AG04450 (cell line): ENCODE data around the gene ROBO3. TPM values are rescaled to one million over a fixed set of nuclear protein-coding genes. Genes with fewer than 3 reads are reported as not detected.
A peak's percentile ranks its signal among the peaks of the same experiment; 100 is the strongest.

Source experiments
- CTCF ChIA-PET: fragments of 300-600, 350-600 bp; formaldehyde crosslinking; extraction: SDS; loops from one replicate; lab custom pipeline; 2022; ENCODE audit warnings: antibody characterized with exemption, inconsistent platforms; lab: Charles Lee
- POLR2A ChIA-PET: fragments of 350-600 bp; formaldehyde crosslinking; extraction: SDS; loops from one replicate; lab custom pipeline; 2021; ENCODE audit warnings: antibody characterized with exemption, inconsistent platforms; lab: Yijun Ruan, JAX
- DNase-seq: peaks from one replicate; pipeline ENCODE4 v3.0.0-alpha.2; 2011; ENCODE audit warnings: low read depth, low spot score
- H3K27ac ChIP-seq: one replicate; pipeline ENCODE4 v1.5.1; 2012; ENCODE audit warnings: low read depth, low read length, control low read depth
- H3K27me3 ChIP-seq: one replicate; pipeline ENCODE4 v1.6.0; 2012; ENCODE audit warnings: low read length; ENCODE audit not compliant: control insufficient read depth, insufficient read depth
- H3K4me3 ChIP-seq: 2 replicates; pipeline ENCODE4 v1.5.1; 2011; ENCODE audit warnings: mild to moderate bottlenecking, low read depth, low read length, control low read depth
- H3K9me3 ChIP-seq: 2 replicates; pipeline ENCODE4 v1.5.1; 2012; ENCODE audit warnings: low read length; ENCODE audit not compliant: control insufficient read depth, insufficient read depth
- polyA minus RNA-seq: library from RNA; depleted of rRNA, polyadenylated mRNA; stranded (reverse); fragments of >200 nt; gene quantifications from 2 replicates; pipeline ENCODE4 v1.2.3, GENCODE V29; 2011; rRNA and poly(A)+ RNA removed
- polyA plus RNA-seq: library from polyadenylated mRNA; depleted of rRNA; stranded (reverse); fragments of >200 nt; gene quantifications from 2 replicates; pipeline ENCODE4 v1.2.3, GENCODE V29; 2011; rRNA removed
- TF ChIP-seq, protein P1 (sequence below): IDR thresholded peaks from 2 replicates; pipeline ENCODE4 v1.5.1; 2011; ENCODE audit warnings: low read depth, low read length, control low read depth, inconsistent platforms

Gene ROBO3, protein sequence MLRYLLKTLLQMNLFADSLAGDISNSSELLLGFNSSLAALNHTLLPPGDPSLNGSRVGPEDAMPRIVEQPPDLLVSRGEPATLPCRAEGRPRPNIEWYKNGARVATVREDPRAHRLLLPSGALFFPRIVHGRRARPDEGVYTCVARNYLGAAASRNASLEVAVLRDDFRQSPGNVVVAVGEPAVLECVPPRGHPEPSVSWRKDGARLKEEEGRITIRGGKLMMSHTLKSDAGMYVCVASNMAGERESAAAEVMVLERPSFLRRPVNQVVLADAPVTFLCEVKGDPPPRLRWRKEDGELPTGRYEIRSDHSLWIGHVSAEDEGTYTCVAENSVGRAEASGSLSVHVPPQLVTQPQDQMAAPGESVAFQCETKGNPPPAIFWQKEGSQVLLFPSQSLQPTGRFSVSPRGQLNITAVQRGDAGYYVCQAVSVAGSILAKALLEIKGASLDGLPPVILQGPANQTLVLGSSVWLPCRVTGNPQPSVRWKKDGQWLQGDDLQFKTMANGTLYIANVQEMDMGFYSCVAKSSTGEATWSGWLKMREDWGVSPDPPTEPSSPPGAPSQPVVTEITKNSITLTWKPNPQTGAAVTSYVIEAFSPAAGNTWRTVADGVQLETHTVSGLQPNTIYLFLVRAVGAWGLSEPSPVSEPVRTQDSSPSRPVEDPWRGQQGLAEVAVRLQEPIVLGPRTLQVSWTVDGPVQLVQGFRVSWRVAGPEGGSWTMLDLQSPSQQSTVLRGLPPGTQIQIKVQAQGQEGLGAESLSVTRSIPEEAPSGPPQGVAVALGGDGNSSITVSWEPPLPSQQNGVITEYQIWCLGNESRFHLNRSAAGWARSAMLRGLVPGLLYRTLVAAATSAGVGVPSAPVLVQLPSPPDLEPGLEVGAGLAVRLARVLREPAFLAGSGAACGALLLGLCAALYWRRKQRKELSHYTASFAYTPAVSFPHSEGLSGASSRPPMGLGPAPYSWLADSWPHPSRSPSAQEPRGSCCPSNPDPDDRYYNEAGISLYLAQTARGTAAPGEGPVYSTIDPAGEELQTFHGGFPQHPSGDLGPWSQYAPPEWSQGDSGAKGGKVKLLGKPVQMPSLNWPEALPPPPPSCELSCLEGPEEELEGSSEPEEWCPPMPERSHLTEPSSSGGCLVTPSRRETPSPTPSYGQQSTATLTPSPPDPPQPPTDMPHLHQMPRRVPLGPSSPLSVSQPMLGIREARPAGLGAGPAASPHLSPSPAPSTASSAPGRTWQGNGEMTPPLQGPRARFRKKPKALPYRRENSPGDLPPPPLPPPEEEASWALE (N-terminal part only)
- polyA plus RNA-seq (28.9 and 38.7 TPM in 2 replicates), polyA minus RNA-seq (14.9 and 22.3 TPM in 2 replicates)

DNA sequence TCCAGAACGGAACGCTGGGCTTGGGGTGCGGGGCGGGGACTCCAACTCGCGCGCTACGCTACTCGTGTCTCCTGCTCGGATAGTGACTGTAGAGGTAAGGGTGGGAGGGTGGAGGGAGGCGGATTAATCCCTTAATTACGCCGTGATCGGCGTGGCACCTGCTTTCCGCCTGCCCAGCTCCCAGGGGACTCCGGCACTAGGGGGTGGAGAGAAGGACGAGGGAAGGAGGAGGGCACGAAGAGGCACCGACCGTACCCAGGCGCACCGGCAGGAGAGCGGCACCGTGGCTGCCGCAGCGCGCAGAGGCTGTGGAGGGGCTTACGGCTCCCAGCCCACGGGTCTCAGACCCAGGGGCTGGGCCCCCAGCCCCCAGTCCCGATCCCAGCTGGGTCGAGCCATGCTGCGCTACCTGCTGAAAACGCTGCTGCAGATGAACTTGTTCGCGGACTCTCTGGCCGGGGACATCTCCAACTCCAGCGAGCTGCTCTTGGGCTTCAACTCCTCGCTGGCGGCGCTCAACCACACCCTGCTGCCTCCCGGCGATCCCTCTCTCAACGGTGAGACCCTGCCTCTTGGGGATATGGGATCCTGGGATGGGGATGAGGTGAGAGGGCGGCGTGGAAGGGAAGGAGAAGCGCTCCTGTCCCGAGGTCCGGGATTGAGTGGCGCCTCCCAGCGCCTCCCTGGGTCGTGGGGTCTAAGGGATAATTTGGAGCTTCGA is at the start of gene ROBO3:
ROBO3 (plus strand) TSS at position 252 of the 721 bp plus-strand sequence; CDS start at position 398, 146 bp downstream.
- H3K4me3 ChIP-seq, result peak within 1 kb of the TSS; percentile 31
- ChIA-PET POLR2A (no interaction called here), CTCF (interaction anchor here (0.9 to 3.0 kb wide), 28 partner anchors 8 to 481 kb away, joined by 3 to 43 read pairs (median 7); partner anchors contain the start of genes CCDC15, HEPN1, SIAE and SPA17)
- DNase-seq, result no peak
- TF ChIP-seq, protein P1, sequence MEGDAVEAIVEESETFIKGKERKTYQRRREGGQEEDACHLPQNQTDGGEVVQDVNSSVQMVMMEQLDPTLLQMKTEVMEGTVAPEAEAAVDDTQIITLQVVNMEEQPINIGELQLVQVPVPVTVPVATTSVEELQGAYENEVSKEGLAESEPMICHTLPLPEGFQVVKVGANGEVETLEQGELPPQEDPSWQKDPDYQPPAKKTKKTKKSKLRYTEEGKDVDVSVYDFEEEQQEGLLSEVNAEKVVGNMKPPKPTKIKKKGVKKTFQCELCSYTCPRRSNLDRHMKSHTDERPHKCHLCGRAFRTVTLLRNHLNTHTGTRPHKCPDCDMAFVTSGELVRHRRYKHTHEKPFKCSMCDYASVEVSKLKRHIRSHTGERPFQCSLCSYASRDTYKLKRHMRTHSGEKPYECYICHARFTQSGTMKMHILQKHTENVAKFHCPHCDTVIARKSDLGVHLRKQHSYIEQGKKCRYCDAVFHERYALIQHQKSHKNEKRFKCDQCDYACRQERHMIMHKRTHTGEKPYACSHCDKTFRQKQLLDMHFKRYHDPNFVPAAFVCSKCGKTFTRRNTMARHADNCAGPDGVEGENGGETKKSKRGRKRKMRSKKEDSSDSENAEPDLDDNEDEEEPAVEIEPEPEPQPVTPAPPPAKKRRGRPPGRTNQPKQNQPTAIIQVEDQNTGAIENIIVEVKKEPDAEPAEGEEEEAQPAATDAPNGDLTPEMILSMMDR, result no peak
- H3K27ac ChIP-seq, result no peak within 1 kb of the TSS
- H3K27me3 ChIP-seq, result peaks cover 97% of the 10 kb centered on the region
- H3K9me3 ChIP-seq, result no peaks in the 10 kb centered on the region; the same call in 1 of the 2 replicates

DNA sequence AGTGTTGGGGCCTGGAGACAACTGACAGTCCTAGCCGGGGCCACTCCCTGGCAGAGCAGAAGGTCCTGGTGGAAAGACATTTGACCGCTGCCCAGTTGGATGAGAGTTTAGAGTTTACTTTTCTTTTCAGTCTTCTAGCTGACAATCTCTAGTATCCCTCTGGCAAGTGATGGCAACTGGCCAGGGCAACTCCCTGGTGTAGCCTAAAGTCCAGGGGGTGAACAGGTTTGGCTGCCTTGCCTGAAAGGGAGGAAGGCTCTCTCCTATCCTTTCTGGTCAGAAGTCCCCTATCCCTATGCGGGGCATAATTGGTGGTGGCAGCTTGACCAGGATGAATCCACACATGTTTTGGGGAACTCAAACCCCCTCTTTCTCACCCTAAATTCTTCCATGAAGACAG is 48.2 kb upstream of the ROBO3 start:
- ChIA-PET CTCF (interaction anchor here (1.1 kb wide), 1 partner anchor 20 kb away, joined by 3 read pairs; no protein-coding TSS in a partner anchor), POLR2A (no interaction called here)
- peaks cover 24% of the 10 kb centered on the region for H3K27me3 ChIP-seq
- H3K9me3 ChIP-seq, result no peaks in the 10 kb centered on the region
- TF ChIP-seq, protein P1, result no peak
- H3K4me3 ChIP-seq, result no peak overlapping the region
- no peak for DNase-seq
- no peak overlapping the region for H3K27ac ChIP-seq

DNA sequence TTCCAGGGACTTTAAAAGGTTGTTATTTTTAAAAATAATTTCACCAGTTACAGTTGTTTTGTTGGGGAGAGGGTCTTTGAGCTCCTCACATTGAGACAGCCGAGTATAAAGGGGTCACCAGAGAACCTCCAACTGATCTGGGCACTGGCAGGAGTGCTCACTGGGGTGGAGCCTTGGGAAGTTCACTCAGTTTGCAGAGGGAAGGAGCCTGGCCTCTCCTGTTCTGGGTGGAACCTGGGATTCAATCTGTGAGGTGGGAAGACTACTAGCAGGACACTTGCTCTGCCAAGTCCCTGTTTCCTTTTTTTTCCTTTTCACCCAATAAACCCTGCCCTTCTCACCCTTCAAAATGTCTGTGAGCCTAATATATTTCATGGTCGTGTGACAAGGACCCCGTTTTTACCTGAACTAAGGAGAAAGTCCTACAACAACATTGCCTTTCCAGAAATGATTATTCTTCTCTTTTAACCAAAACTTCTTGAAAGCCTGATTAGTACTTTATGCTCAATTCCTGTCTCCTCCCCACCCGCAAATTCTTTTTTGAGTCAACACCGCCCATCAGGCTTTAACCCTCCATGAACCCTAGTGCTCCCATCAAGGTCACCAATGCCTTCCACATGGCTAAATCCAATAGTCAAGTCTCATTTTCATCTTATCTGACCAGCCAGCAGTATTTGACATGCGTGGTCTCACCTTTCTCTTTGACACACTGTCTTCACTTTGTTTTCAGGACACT is 43.1 kb upstream of the ROBO3 start:
- DNase-seq, result no peak
- H3K27me3 ChIP-seq, result peaks cover 46% of the 10 kb centered on the region
- ChIA-PET CTCF (interaction anchor here (0.8 to 1.8 kb wide), 4 partner anchors 15 to 153 kb away, joined by 3 to 6 read pairs (median 4); no protein-coding TSS in a partner anchor), POLR2A (no interaction called here)
- no peaks in the 10 kb centered on the region for H3K9me3 ChIP-seq
- no peak overlapping the region for H3K27ac ChIP-seq
- TF ChIP-seq, protein P1, result no peak
- no peak overlapping the region for H3K4me3 ChIP-seq
